CD8-positive, alpha-beta memory T cell (primary cell): ENCODE results near the gene KLHDC10. TPM values are rescaled to one million over a fixed set of nuclear protein-coding genes. Genes with fewer than 3 reads are reported as not detected.
"Not testable (repeated sequence)": the region's sequence is repeated elsewhere in the genome, so short reads cannot be mapped to it uniquely, and the experiment has no call there.

ENCODE experiments used
- CTCF ChIA-PET: fragments of 350-600 bp; sonication (Branson Sonifier 250); formaldehyde crosslinking; loops from one replicate; lab custom pipeline; 2021; ENCODE audit warnings: antibody characterized with exemption; lab: Charles Lee
- POLR2A ChIA-PET: fragments of 350-600 bp; sonication (Branson Sonifier 250); formaldehyde crosslinking; loops from one replicate; lab custom pipeline; 2021; ENCODE audit warnings: antibody characterized with exemption; lab: Charles Lee
- DNase-seq, 5 donors: peaks; one replicate each; pipeline versions ENCODE4 v3.0.0 to v3.0.0-alpha.2; 2020 to 2022; ENCODE audit warnings: mixed read lengths in 1 of 5
- H3K27ac ChIP-seq: one replicate; pipeline ENCODE4 v1.7.0; 2013; ENCODE audit warnings: low read depth, mild to moderate bottlenecking, low read length, moderate library complexity
- H3K27me3 ChIP-seq: 2 replicates; pipeline ENCODE4 v1.7.0; 2013; ENCODE audit warnings: low read length, mild to moderate bottlenecking; ENCODE audit not compliant: insufficient read depth, poor library complexity, severe bottlenecking
- H3K36me3 ChIP-seq: 2 replicates; pipeline ENCODE4 v1.7.0; 2013; ENCODE audit warnings: mild to moderate bottlenecking, low read length, moderate library complexity; ENCODE audit not compliant: insufficient read depth
- H3K4me1 ChIP-seq: 2 replicates; pipeline ENCODE4 v1.7.0; 2013; ENCODE audit warnings: mild to moderate bottlenecking, low read length, moderate library complexity; ENCODE audit not compliant: insufficient read depth
- H3K4me3 ChIP-seq: 2 replicates; pipeline ENCODE4 v1.7.0; 2013; ENCODE audit warnings: mild to moderate bottlenecking, low read length
- H3K9me3 ChIP-seq: 2 replicates; pipeline ENCODE4 v1.7.0; 2013; ENCODE audit warnings: mild to moderate bottlenecking, low read length
- H3K27ac Mint-ChIP-seq, 8 donors: one replicate each; pipeline ENCODE4 v1.8.0; 2020 to 2021; ENCODE audit warnings: mixed read lengths in 8 of 8, mild to moderate bottlenecking in 6 of 8, inconsistent platforms in 3 of 8, moderate library complexity in 3 of 8
- H3K27me3 Mint-ChIP-seq, 2 donors: one replicate each; pipeline ENCODE4 v1.8.0; 2020 to 2021; ENCODE audit warnings: mixed read lengths in 2 of 2, mild to moderate bottlenecking in 1 of 2, moderate library complexity in 1 of 2
- H3K36me3 Mint-ChIP-seq, 3 donors: one replicate each; pipeline ENCODE4 v1.8.0; 2020 to 2021; ENCODE audit warnings: mixed read lengths in 3 of 3, inconsistent platforms in 1 of 3, mild to moderate bottlenecking in 1 of 3
- H3K4me1 Mint-ChIP-seq, 3 donors: one replicate each; pipeline ENCODE4 v1.8.0; 2020 to 2021; ENCODE audit warnings: mixed read lengths in 3 of 3, inconsistent platforms in 1 of 3, mild to moderate bottlenecking in 1 of 3
- H3K4me3 Mint-ChIP-seq, 7 donors: one replicate each; pipeline ENCODE4 v1.8.0; 2020 to 2021; ENCODE audit warnings: mixed read lengths in 7 of 7, mild to moderate bottlenecking in 6 of 7, moderate library complexity in 4 of 7, inconsistent platforms in 2 of 7
- H3K9me3 Mint-ChIP-seq, 5 donors: one replicate each; pipeline ENCODE4 v1.8.0; 2020 to 2022; ENCODE audit warnings: mixed read lengths in 5 of 5, mild to moderate bottlenecking in 3 of 5, moderate library complexity in 2 of 5, inconsistent platforms in 1 of 5
- polyA plus RNA-seq: library from polyadenylated mRNA; unstranded; fragments of 300-500 nt; fragmentation: Illumina TruSeq; gene quantifications from one replicate; pipeline ENCODE4 v1.2.3, GENCODE V29; 2021
- total RNA-seq, 2 experiments: library from RNA; stranded (reverse); gene quantifications; one replicate each; pipeline ENCODE4 v1.2.3, GENCODE V29; 2021

Gene KLHDC10
- total and polyA plus RNA-seq, 3 experiments from 2014 or later: 2.2 to 19.2 (median 18.7) TPM

GRCh38 chr7:130065500-130066152, 4.7 kb upstream of the KLHDC10 start:
- H3K4me1 ChIP-seq: peaks cover 4% of the 10 kb centered on the region
- Mint-ChIP-seq H3K27me3 (peaks cover 4 to 19% of the 10 kb centered on the region in 2 donors), H3K4me1 (peaks cover 9 to 12% (median 11%) of the 10 kb centered on the region in 3 donors), H3K9me3 (peaks cover 0 to 2% (median 0%) of the 10 kb centered on the region in 5 donors), H3K4me3 (no peak overlapping the region), H3K36me3 (peaks cover 0 to 6% (median 0%) of the 10 kb centered on the region in 3 donors), H3K27ac (no peak overlapping the region)
- ChIA-PET CTCF (no interaction called here), POLR2A (no interaction called here)
- DNase-seq: no peak
- H3K36me3 ChIP-seq: no peaks in the 10 kb centered on the region
- H3K9me3 ChIP-seq: no peaks in the 10 kb centered on the region
- H3K4me3 ChIP-seq: no peak overlapping the region
- no peak overlapping the region for H3K27ac ChIP-seq
- no peaks in the 10 kb centered on the region for H3K27me3 ChIP-seq

GRCh38 chr7:130069179-130069977, 956 bp upstream of the KLHDC10 start:
- DNase-seq: no peak
- ChIA-PET POLR2A (interaction anchor here (0.6 to 1.5 kb wide), 5 partner anchors 18 to 689 kb away, joined by 3 to 10 read pairs (median 6); partner anchors contain the start of genes TMEM209 and ZC3HC1), CTCF (interaction anchor here (0.9 to 1.8 kb wide), 6 partner anchors 9 to 689 kb away, joined by 3 to 9 read pairs (median 4); partner anchors contain the start of gene TMEM209)
- H3K27ac ChIP-seq: peak overlapping the region; percentile 70
- no peaks in the 10 kb centered on the region for H3K9me3 ChIP-seq
- Mint-ChIP-seq H3K27ac (peak overlapping the region; percentile 19 to 97 (median 91)), H3K4me3 (peak overlapping the region; percentile 81 to 98 (median 91)), H3K4me1 (peaks cover 34 to 42% (median 42%) of the 10 kb centered on the region in 3 donors), H3K27me3 (peaks cover 0 to 4% of the 10 kb centered on the region in 2 donors), H3K9me3 (peaks cover 0 to 2% (median 0%) of the 10 kb centered on the region in 5 donors), H3K36me3 (peaks cover 0 to 17% (median 3%) of the 10 kb centered on the region in 3 donors)
- no peaks in the 10 kb centered on the region for H3K36me3 ChIP-seq
- H3K27me3 ChIP-seq: no peaks in the 10 kb centered on the region
- peak overlapping the region; percentile 55 for H3K4me3 ChIP-seq
- H3K4me1 ChIP-seq: peaks cover 31% of the 10 kb centered on the region

DNA sequence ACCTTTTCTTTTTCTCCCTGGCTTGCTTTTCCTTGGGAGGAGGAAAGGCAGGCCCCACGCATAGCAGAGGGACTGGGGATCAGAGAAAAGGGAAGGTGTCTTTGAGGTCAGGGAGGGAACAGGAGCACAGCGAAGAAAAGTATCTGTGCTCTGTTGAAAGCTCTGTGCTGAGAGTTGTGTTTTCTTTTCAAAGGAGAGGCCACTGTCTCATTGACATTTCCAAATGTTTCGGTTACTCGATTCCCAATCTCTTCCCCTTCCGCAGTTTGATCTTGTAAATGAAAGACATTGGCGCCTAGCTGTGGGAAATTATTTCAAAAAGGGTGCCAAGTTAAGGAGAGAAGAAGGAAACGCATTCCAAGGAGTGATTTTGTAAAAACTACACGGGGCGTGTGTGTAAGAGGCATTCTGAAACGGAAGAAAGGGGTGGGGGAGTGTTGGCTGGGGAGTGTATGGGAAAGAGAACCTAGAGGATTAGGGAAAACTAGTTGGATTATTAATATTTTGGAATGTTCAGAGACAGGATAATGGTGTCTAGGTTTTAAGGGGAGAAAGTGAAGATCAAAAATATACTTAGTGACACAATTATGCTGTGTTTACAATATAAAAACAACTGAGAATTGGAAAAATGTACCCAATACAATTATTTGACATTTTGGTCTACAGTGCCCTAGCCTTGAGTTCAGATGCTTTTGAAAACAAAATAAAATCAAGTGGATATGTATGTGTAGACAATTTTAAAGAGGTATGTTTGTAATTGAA, 708 bp downstream of the KLHDC10 start:
- peaks cover 0 to 4% of the 10 kb centered on the region in 2 donors for H3K27me3 Mint-ChIP-seq
- H3K4me3 Mint-ChIP-seq: peak overlapping the region; percentile 81 to 98 (median 91)
- Histone ChIP-seq H3K27ac (peak overlapping the region; percentile 70), H3K4me3 (peak overlapping the region; percentile 55), H3K36me3 (no peaks in the 10 kb centered on the region), H3K4me1 (peaks cover 31% of the 10 kb centered on the region), H3K27me3 (no peaks in the 10 kb centered on the region), H3K9me3 (no peaks in the 10 kb centered on the region)
- ChIA-PET CTCF (interaction anchor here (0.8 to 3.2 kb wide), 11 partner anchors 11 to 755 kb away, joined by 3 to 19 read pairs (median 4); partner anchors contain the start of gene TMEM209), POLR2A (interaction anchor here (0.9 to 1.5 kb wide), 4 partner anchors 20 to 687 kb away, joined by 4 to 10 read pairs (median 7); partner anchors contain the start of genes TMEM209 and ZC3HC1)
- peak overlapping the region; percentile 84 to 99 (median 94) for H3K27ac Mint-ChIP-seq
- H3K9me3 Mint-ChIP-seq: peaks cover 0 to 2% (median 0%) of the 10 kb centered on the region in 5 donors
- peaks cover 0 to 19% (median 3%) of the 10 kb centered on the region in 3 donors for H3K36me3 Mint-ChIP-seq
- peaks cover 45 to 58% (median 58%) of the 10 kb centered on the region in 3 donors for H3K4me1 Mint-ChIP-seq
- DNase-seq: no peak

DNA sequence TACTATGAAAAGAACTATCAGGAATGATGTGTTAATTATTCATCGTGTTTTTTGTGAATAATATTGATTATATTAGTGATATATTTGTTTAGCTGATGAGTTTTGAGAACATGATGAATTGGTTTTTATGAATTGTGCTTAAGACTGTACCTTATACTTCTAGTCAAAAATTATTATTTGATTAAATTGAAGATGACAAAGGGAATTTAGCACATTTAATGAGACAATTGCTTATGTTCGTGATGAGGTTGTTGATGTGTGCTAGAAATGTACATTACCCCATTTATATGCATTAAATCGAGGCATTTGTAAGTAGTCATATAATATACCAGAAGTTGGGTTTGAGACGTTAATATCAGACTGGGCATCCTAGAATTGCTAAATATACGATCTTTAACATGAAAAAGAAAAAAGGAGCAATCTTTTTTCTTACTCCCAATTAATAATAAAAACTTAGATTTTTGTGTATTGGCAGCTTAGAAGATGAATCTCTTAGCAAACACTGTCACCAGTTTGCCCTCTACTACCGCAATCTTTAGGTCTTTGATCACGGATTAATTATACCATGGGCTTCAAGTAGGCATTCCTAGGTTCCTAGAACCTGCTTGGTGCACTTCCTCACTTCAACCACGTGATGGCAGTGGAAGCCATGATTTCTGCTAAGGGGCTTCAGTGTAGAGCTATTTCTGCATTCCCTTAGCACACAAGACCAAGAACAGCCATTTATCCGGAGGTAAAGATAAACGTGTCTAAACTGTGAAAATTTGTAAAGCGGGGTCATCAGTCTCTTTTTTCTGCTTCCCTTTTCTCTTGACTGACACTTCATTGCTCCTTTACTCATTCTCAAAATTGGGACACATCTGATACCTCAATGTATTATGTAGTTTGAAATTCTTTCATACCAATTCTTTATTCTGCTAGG, 1.6 kb downstream of the KLHDC10 start:
- H3K4me1 ChIP-seq: peaks cover 31% of the 10 kb centered on the region
- H3K27ac ChIP-seq: peak overlapping the region; percentile 70
- no peaks in the 10 kb centered on the region for H3K27me3 ChIP-seq
- Mint-ChIP-seq H3K4me3 (peak overlapping the region; percentile 63 to 98 (median 88)), H3K9me3 (peaks cover 0 to 2% (median 0%) of the 10 kb centered on the region in 5 donors), H3K27ac (peak overlapping the region in 6 of 8 donors; percentile 2 to 78 (median 28)), H3K4me1 (peaks cover 48 to 65% (median 63%) of the 10 kb centered on the region in 3 donors), H3K36me3 (peaks cover 0 to 19% (median 3%) of the 10 kb centered on the region in 3 donors), H3K27me3 (peaks cover 0 to 2% of the 10 kb centered on the region in 2 donors)
- no peaks in the 10 kb centered on the region for H3K9me3 ChIP-seq
- peak; percentile 26 to 72 (median 57) for DNase-seq
- CTCF ChIA-PET: interaction anchor here (0.7 to 3.2 kb wide), 10 partner anchors 9 to 686 kb away, joined by 3 to 19 read pairs (median 4); partner anchors contain the start of gene ZC3HC1
- H3K4me3 ChIP-seq: peak overlapping the region; percentile 55
- POLR2A ChIA-PET: no interaction called here
- no peaks in the 10 kb centered on the region for H3K36me3 ChIP-seq

- H3K36me3 Mint-ChIP-seq: peaks cover 3 to 31% (median 6%) of the 10 kb centered on the region in 3 donors
- no peaks in the 10 kb centered on the region for H3K27me3 Mint-ChIP-seq
- peak overlapping the region in 1 of 8 donors; percentile 49 for H3K27ac Mint-ChIP-seq
- H3K4me3 ChIP-seq: no peak overlapping the region
- CTCF ChIA-PET: no interaction called here
- peaks cover 32 to 48% (median 43%) of the 10 kb centered on the region in 3 donors for H3K4me1 Mint-ChIP-seq
- H3K9me3 ChIP-seq: no peaks in the 10 kb centered on the region
- no peaks in the 10 kb centered on the region for H3K4me1 ChIP-seq
- POLR2A ChIA-PET: no interaction called here
- no peak overlapping the region for H3K4me3 Mint-ChIP-seq
- no peak for DNase-seq
- H3K36me3 ChIP-seq: no peaks in the 10 kb centered on the region
- H3K27me3 ChIP-seq: no peaks in the 10 kb centered on the region
- H3K9me3 Mint-ChIP-seq: no peaks in the 10 kb centered on the region
- no peak overlapping the region for H3K27ac ChIP-seq
Measured at GRCh38 chr7:130079846-130080394, 9.6 kb downstream of the KLHDC10 start.

DNA sequence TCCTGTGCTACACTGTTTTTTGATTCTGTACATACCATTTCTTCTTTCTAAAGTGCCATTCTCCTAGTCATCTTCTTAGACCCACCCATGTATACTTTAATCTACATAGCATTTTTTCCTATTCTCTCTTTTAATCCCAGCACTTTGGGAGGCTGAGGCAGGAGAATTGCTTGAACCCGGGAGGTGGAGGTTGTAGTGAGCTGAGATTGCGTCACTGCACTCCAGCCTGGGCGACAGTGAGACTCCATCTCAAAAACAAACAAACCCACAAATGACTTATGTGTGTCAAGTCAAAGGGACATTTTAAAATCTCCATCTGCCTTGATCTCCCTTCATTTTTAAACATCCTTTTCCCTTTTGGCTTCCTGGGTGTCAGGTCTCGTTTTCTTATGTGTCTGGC, 13.2 kb downstream of the KLHDC10 start:
- Mint-ChIP-seq H3K27ac (peak overlapping the region in 1 of 8 donors; percentile 5), H3K4me1 (peaks cover 23 to 42% (median 41%) of the 10 kb centered on the region in 3 donors), H3K36me3 (peaks cover 3 to 30% (median 9%) of the 10 kb centered on the region in 3 donors)
- DNase-seq, H3K27me3 Mint-ChIP-seq, H3K9me3 ChIP-seq, H3K27me3 ChIP-seq, H3K4me1 ChIP-seq, H3K4me3 ChIP-seq, H3K27ac ChIP-seq, POLR2A ChIA-PET, H3K36me3 ChIP-seq, H3K9me3 Mint-ChIP-seq, H3K4me3 Mint-ChIP-seq: not testable (repeated sequence)
- CTCF ChIA-PET: interaction anchor here (1.2 to 2.6 kb wide), 5 partner anchors 9 to 18 kb away, joined by 3 to 8 read pairs (median 4); partner anchors contain the start of gene KLHDC10
